HepG2 (cell line): ENCODE results near the gene ZNF554. TPM values are rescaled to one million over a fixed set of nuclear protein-coding genes. Genes with fewer than 3 reads are reported as not detected.
A peak's percentile ranks its signal among the peaks of the same experiment; 100 is the strongest.

ENCODE experiments used
- ATAC-seq: fragments of 200-7000 bp; cut with Tn5 transposase; 3 replicates; pipeline ENCODE4 v1.9.1; 2020; ENCODE audit warnings: mild to moderate bottlenecking, moderate library complexity
- BruUV-seq: library from RNA; stranded (reverse); fragments of 400-500 nt; replicated peaks from 2 replicates; lab custom pipeline; 2021; lab: Mats Ljungman, UMichigan
- CTCF ChIA-PET: fragments of 300-600 bp; formaldehyde crosslinking; extraction: SDS; loops from one replicate; lab custom pipeline; 2021; ENCODE audit warnings: low total read pairs, inconsistent platforms, low intra/inter-chr PET ratio; lab: Yijun Ruan, JAX
- POLR2A ChIA-PET: fragments of 350-600 bp; sonication (Branson Sonifier 250); formaldehyde crosslinking; loops from one replicate; lab custom pipeline; 2020; ENCODE audit warnings: antibody characterized with exemption, inconsistent platforms; lab: Yijun Ruan, JAX
- DNase-seq: peaks from one replicate; pipeline ENCODE4 v3.0.0-alpha.2; 2015; ENCODE audit warnings: low spot score
- FAIRE-seq: peaks from 3 replicates; lab custom pipeline; 2011; peaks lifted over from hg19 to GRCh38; lab: Jason Lieb, UNC
- H2AFZ ChIP-seq: one replicate; pipeline ENCODE4 v1.6.1; 2011; ENCODE audit warnings: low read length, inconsistent platforms
- H3K27ac ChIP-seq: fragments of 300-600 bp; 3 replicates; pipeline ENCODE4 v1.8.0; 2011; ENCODE audit warnings: mixed run types, mild to moderate bottlenecking, mixed read lengths, low read length, inconsistent platforms; ENCODE audit not compliant: insufficient read depth; ENCODE audit errors: extremely low read length
- H3K27me3 ChIP-seq, 2 experiments: fragments of 200-600 bp in 1 of 2; 2 replicates in 1 of 2; 3 replicates in 1 of 2; pipeline versions ENCODE4 v1.6.0 to v1.8.0; 2011; ENCODE audit warnings: low read length in 2 of 2, mild to moderate bottlenecking in 2 of 2, moderate library complexity in 2 of 2, inconsistent platforms in 1 of 2; ENCODE audit not compliant: insufficient read depth in 2 of 2, control insufficient read depth in 1 of 2
- H3K36me3 ChIP-seq, 2 experiments: fragments of 200-600 bp in 1 of 2; replicated peaks in 1 of 2; 2 replicates in 1 of 2; 3 replicates in 1 of 2; pipeline versions ENCODE4 v1.5.1 to v1.8.0; 2011; ENCODE audit warnings: low read length in 2 of 2, inconsistent platforms in 1 of 2; ENCODE audit not compliant: insufficient read depth in 2 of 2, control insufficient read depth in 1 of 2
- H3K4me1 ChIP-seq: 2 replicates; pipeline ENCODE4 v1.5.1; 2012; ENCODE audit warnings: low read length, inconsistent platforms; ENCODE audit not compliant: insufficient read depth
- H3K4me2 ChIP-seq: 2 replicates; pipeline ENCODE4 v1.6.0; 2011; ENCODE audit warnings: low read depth, low read length, inconsistent platforms
- H3K4me3 ChIP-seq, 3 experiments: fragments of 200-600 bp in 1 of 3; sonication (generic), shearing (Covaris generic) in 1 of 3; replicated peaks in 1 of 3; 2 replicates each; pipeline ENCODE4 v1.5.1; 2011 to 2016; ENCODE audit warnings: low read length in 3 of 3, inconsistent platforms in 2 of 3, low read depth in 2 of 3, mild to moderate bottlenecking in 2 of 3, control low read depth in 1 of 3, mixed read lengths in 1 of 3; ENCODE audit not compliant: insufficient read depth in 1 of 3
- H3K79me2 ChIP-seq: one replicate; pipeline ENCODE4 v1.6.1; 2011; ENCODE audit warnings: low read length, inconsistent platforms; ENCODE audit not compliant: insufficient read depth
- H3K9ac ChIP-seq: 2 replicates; pipeline ENCODE4 v1.6.0; 2011; ENCODE audit warnings: mild to moderate bottlenecking, low read depth, low read length, inconsistent platforms; ENCODE audit not compliant: insufficient read depth
- H3K9me3 ChIP-seq: 2 replicates; pipeline ENCODE4 v1.5.1; 2012; ENCODE audit warnings: mild to moderate bottlenecking, low read length
- H4K20me1 ChIP-seq: 2 replicates; pipeline ENCODE4 v1.6.0; 2011; ENCODE audit warnings: inconsistent platforms, mild to moderate bottlenecking, low read length, moderate library complexity; ENCODE audit not compliant: insufficient read depth
- AGO2 ChIP-seq: fragments of 200-400 bp; formaldehyde crosslinking; optimal IDR thresholded peaks from 2 replicates; pipeline ENCODE3; 2017; ENCODE audit warnings: mild to moderate bottlenecking, low read depth, low read length, moderate library complexity
- ZMYM2 ChIP-seq: sonication (generic); formaldehyde crosslinking; IDR thresholded peaks from 2 replicates; pipeline ENCODE4 v1.8.0; 2022; ENCODE audit warnings: mild to moderate bottlenecking, missing genetic modification reagents
- ZNF263 ChIP-seq: sonication (generic); formaldehyde crosslinking; IDR thresholded peaks from 2 replicates; pipeline ENCODE4 v1.4.0; 2020; ENCODE audit warnings: missing genetic modification reagents
- WGBS: methylation state at CpG from one replicate; pipeline ENCODE4 v1.1.6; 2017; ENCODE audit warnings: low lambda C conversion rate; 5-methylcytosine and 5-hydroxymethylcytosine counted together
- in situ Hi-C: cut with HindIII; loops from 2 replicates; pipeline ENCODE4 v1.10.0; 2017; ENCODE audit warnings: low pct_unique_long_range_greater_than_20kb; ENCODE audit not compliant: extremely low pct_ligation_motif_present
- intact Hi-C: fragments of 100-400 bp; cut with micrococcal nuclease; formaldehyde crosslinking; loops from one replicate; pipeline ENCODE4 v1.10.0; 2022; ENCODE audit not compliant: unreplicated experiment
- polyA plus RNA-seq, 8 experiments: library from polyadenylated mRNA; depleted of rRNA in 3 of 8; stranded (reverse) in 7 of 8; unstranded in 1 of 8; fragments of >200 nt; fragmentation: Illumina TruSeq in 4 of 8; extraction: Trizol in 4 of 8; gene quantifications; 2 replicates each; pipeline versions ENCODE4 v1.2.1 to v1.2.3, GENCODE V29; 2011 to 2016; ENCODE audit warnings: low read depth in 4 of 8, missing spikeins in 1 of 8, mixed read lengths in 1 of 8; ENCODE audit not compliant: insufficient read depth in 1 of 8
- total RNA-seq, 5 experiments: library from RNA; depleted of rRNA; stranded (reverse); fragments of >200 nt; fragmentation: Illumina TruSeq; extraction: Trizol; gene quantifications; 2 replicates each; pipeline ENCODE4 v1.2.3, GENCODE V29; 2016; ENCODE audit warnings: low read depth in 1 of 5
- TF ChIP-seq, protein P1 (sequence below): sonication (generic); formaldehyde crosslinking; IDR thresholded peaks from 2 replicates; pipeline ENCODE4 v1.5.1; 2020; ENCODE audit warnings: mild to moderate bottlenecking, missing genetic modification reagents, moderate library complexity

ZNF554 gene
- total and polyA plus RNA-seq, 2 of the 13 experiments (the other 11 are each of a cell fraction or from before 2014, with no cell fraction given), result 2.2 to 2.7 TPM

- Histone ChIP-seq H3K36me3 (peaks cover 28 to 76% of the 10 kb centered on the region in 2 experiments; a peak in 4 of 5 replicates), H3K4me1 (no peaks in the 10 kb centered on the region), H4K20me1 (no peaks in the 10 kb centered on the region), H3K4me2 (no peak overlapping the region), H3K9me3 (no peaks in the 10 kb centered on the region), H2AFZ (no peak overlapping the region), H3K9ac (no peak overlapping the region), H3K79me2 (no peaks in the 10 kb centered on the region), H3K27ac (no peak overlapping the region), H3K4me3 (no peak overlapping the region), H3K27me3 (no peaks in the 10 kb centered on the region)
- in situ Hi-C loops, result no loop called here
- ChIA-PET POLR2A (no interaction called here), CTCF (no interaction called here)
- DNase-seq (no peak), FAIRE-seq (no peak), ATAC-seq (no peak)
- intact Hi-C loops, result no loop called here
- TF ChIP-seq, protein P1, sequence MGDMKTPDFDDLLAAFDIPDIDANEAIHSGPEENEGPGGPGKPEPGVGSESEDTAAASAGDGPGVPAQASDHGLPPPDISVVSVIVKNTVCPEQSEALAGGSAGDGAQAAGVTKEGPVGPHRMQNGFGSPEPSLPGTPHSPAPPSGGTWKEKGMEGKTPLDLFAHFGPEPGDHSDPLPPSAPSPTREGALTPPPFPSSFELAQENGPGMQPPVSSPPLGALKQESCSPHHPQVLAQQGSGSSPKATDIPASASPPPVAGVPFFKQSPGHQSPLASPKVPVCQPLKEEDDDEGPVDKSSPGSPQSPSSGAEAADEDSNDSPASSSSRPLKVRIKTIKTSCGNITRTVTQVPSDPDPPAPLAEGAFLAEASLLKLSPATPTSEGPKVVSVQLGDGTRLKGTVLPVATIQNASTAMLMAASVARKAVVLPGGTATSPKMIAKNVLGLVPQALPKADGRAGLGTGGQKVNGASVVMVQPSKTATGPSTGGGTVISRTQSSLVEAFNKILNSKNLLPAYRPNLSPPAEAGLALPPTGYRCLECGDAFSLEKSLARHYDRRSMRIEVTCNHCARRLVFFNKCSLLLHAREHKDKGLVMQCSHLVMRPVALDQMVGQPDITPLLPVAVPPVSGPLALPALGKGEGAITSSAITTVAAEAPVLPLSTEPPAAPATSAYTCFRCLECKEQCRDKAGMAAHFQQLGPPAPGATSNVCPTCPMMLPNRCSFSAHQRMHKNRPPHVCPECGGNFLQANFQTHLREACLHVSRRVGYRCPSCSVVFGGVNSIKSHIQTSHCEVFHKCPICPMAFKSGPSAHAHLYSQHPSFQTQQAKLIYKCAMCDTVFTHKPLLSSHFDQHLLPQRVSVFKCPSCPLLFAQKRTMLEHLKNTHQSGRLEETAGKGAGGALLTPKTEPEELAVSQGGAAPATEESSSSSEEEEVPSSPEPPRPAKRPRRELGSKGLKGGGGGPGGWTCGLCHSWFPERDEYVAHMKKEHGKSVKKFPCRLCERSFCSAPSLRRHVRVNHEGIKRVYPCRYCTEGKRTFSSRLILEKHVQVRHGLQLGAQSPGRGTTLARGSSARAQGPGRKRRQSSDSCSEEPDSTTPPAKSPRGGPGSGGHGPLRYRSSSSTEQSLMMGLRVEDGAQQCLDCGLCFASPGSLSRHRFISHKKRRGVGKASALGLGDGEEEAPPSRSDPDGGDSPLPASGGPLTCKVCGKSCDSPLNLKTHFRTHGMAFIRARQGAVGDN, result no peak
- TF ChIP-seq AGO2 (peak; percentile 50), ZMYM2 (CRISPR knock-in tag) (no peak), ZNF263 (CRISPR knock-in tag) (peak; percentile 21; the same call in 1 of the 2 replicates)
- 99% methylated on average over 12 of the region's 23 CpGs for WGBS
- no TSS peak for BruUV-seq
Observed at GRCh38 chr19:2796659-2797266, 22.9 kb upstream of the ZNF554 start.
